SU-DHL-6 (cell line): ENCODE data around the gene RNASE13.

Source experiments
- H2AFZ ChIP-seq: fragments of 200-600 bp; sonication (generic); 2 replicates; pipeline ENCODE4 v1.6.1; 2014; ENCODE audit warnings: low read depth, mild to moderate bottlenecking, moderate library complexity, mixed read lengths, antibody characterized with exemption, low read length; ENCODE audit not compliant: severe bottlenecking
- H3F3A ChIP-seq: fragments of 200-600 bp; shearing (Covaris generic); 2 replicates; pipeline ENCODE4 v1.6.0; 2016; ENCODE audit warnings: antibody characterized with exemption, mild to moderate bottlenecking; ENCODE audit not compliant: insufficient read depth
- H3K27ac ChIP-seq: fragments of 200-600 bp; sonication (generic); 2 replicates; pipeline ENCODE4 v1.5.1; 2016; ENCODE audit warnings: low read depth, mild to moderate bottlenecking, low read length, moderate library complexity, mixed read lengths
- H3K27me3 ChIP-seq: fragments of 200-600 bp; sonication (generic), shearing (Covaris generic); 2 replicates; pipeline ENCODE4 v1.6.0; 2014; ENCODE audit warnings: mild to moderate bottlenecking, low read length
- H3K36me3 ChIP-seq: fragments of 200-600 bp; sonication (generic); 2 replicates; pipeline ENCODE4 v1.6.1; 2014; ENCODE audit warnings: mild to moderate bottlenecking, low read length, mixed read lengths
- H3K4me2 ChIP-seq: fragments of 300-600, 200-600 bp; shearing (Covaris generic), sonication (generic); 2 replicates; pipeline ENCODE4 v1.6.0; 2014; ENCODE audit warnings: low read length, low read depth, mild to moderate bottlenecking; ENCODE audit not compliant: poor library complexity, severe bottlenecking
- H3K4me3 ChIP-seq: fragments of 200-600 bp; sonication (generic); 2 replicates; pipeline ENCODE4 v1.5.1; 2014; ENCODE audit warnings: antibody characterized with exemption, low read length, mild to moderate bottlenecking, mixed read lengths; ENCODE audit not compliant: insufficient read depth, poor library complexity, severe bottlenecking
- H3K79me2 ChIP-seq: fragments of 200-600 bp; sonication (generic); 2 replicates; pipeline ENCODE4 v1.6.1; 2014; ENCODE audit warnings: mild to moderate bottlenecking, low read length, moderate library complexity; ENCODE audit not compliant: insufficient read depth
- H3K9ac ChIP-seq: fragments of 200-600 bp; sonication (generic); 2 replicates; pipeline ENCODE4 v1.7.0; 2014; ENCODE audit warnings: mild to moderate bottlenecking, low read length
- H3K9me2 ChIP-seq: fragments of 200-600 bp; sonication (generic); replicated peaks from 2 replicates; pipeline ENCODE4 v1.6.1; 2014; ENCODE audit warnings: low read length; ENCODE audit not compliant: insufficient read depth
- H3K9me3 ChIP-seq: fragments of 200-600 bp; sonication (generic); 2 replicates; pipeline ENCODE4 v1.6.1; 2014; ENCODE audit warnings: low read length, mixed read lengths; ENCODE audit not compliant: insufficient read depth
- H4K20me1 ChIP-seq: fragments of 200-600 bp; sonication (generic); 2 replicates; pipeline ENCODE4 v1.6.1; 2014; ENCODE audit warnings: low read depth, mild to moderate bottlenecking, antibody characterized with exemption, low read length, moderate library complexity, mixed read lengths
- CTCF ChIP-seq: fragments of 200-600 bp; sonication (generic); IDR thresholded peaks from one replicate; pipeline ENCODE4 v1.5.1; 2017; ENCODE audit warnings: antibody characterized with exemption, mild to moderate bottlenecking, low read length, moderate library complexity; ENCODE audit not compliant: insufficient read depth, poor library complexity, severe bottlenecking
- EZH2phosphoT487 ChIP-seq: fragments of 200-600 bp; sonication (generic), shearing (Covaris generic); conservative IDR thresholded peaks from 2 replicates; pipeline ENCODE4 v1.6.1; 2018; ENCODE audit warnings: mild to moderate bottlenecking, antibody characterized with exemption, low read length, moderate library complexity, mixed read lengths

The RNASE13 gene

GRCh38 chr14:21061347-21061668 is 26.7 kb upstream of the RNASE13 start:
- no peak overlapping the region for H2AFZ ChIP-seq
- H3K27ac ChIP-seq: no peak overlapping the region
- H4K20me1 ChIP-seq: no peaks in the 10 kb centered on the region
- H3K4me2 ChIP-seq: no peak overlapping the region
- H3K9ac ChIP-seq: no peak overlapping the region
- H3K36me3 ChIP-seq: no peaks in the 10 kb centered on the region
- no peaks in the 10 kb centered on the region for H3F3A ChIP-seq
- H3K79me2 ChIP-seq: no peaks in the 10 kb centered on the region
- H3K4me3 ChIP-seq: no peak overlapping the region
- H3K9me3 ChIP-seq: no peaks in the 10 kb centered on the region
- TF ChIP-seq EZH2phosphoT487 (no peak), CTCF (no peak)
- H3K27me3 ChIP-seq: no peaks in the 10 kb centered on the region
- H3K9me2 ChIP-seq: no peaks in the 10 kb centered on the region

GRCh38 chr14:21060614-21061346 is 26.2 kb upstream of the RNASE13 start:
- H3K9me3 ChIP-seq: no peaks in the 10 kb centered on the region
- no peak overlapping the region for H3K27ac ChIP-seq
- no peak overlapping the region for H3K4me2 ChIP-seq
- H3F3A ChIP-seq: no peaks in the 10 kb centered on the region
- H2AFZ ChIP-seq: no peak overlapping the region
- H3K4me3 ChIP-seq: no peak overlapping the region
- H3K79me2 ChIP-seq: no peaks in the 10 kb centered on the region
- TF ChIP-seq CTCF (no peak), EZH2phosphoT487 (no peak)
- no peaks in the 10 kb centered on the region for H3K9me2 ChIP-seq
- no peak overlapping the region for H3K9ac ChIP-seq
- no peaks in the 10 kb centered on the region for H3K36me3 ChIP-seq
- H4K20me1 ChIP-seq: no peaks in the 10 kb centered on the region
- H3K27me3 ChIP-seq: no peaks in the 10 kb centered on the region

GRCh38 chr14:21059842-21060613 is 25.4 kb upstream of the RNASE13 start:
- no peaks in the 10 kb centered on the region for H3K36me3 ChIP-seq
- H3K27ac ChIP-seq: no peak overlapping the region
- no peaks in the 10 kb centered on the region for H3K9me2 ChIP-seq
- H3K4me3 ChIP-seq: no peak overlapping the region
- TF ChIP-seq CTCF (no peak), EZH2phosphoT487 (no peak)
- H3K9me3 ChIP-seq: no peaks in the 10 kb centered on the region
- H3K27me3 ChIP-seq: no peaks in the 10 kb centered on the region
- no peak overlapping the region for H2AFZ ChIP-seq
- no peaks in the 10 kb centered on the region for H3F3A ChIP-seq
- no peaks in the 10 kb centered on the region for H4K20me1 ChIP-seq
- H3K4me2 ChIP-seq: no peak overlapping the region
- no peaks in the 10 kb centered on the region for H3K79me2 ChIP-seq
- H3K9ac ChIP-seq: no peak overlapping the region
